Measurements from ENCODE around the gene ARNT2. TPM values are rescaled to one million over a fixed set of nuclear protein-coding genes. Genes with fewer than 3 reads are reported as not detected.
"Not testable (repeated sequence)": the region's sequence is repeated elsewhere in the genome, so short reads cannot be mapped to it uniquely, and the experiment has no call there.

ARNT2 gene
- total RNA-seq, 1 donor: 12.7 TPM

DNA sequence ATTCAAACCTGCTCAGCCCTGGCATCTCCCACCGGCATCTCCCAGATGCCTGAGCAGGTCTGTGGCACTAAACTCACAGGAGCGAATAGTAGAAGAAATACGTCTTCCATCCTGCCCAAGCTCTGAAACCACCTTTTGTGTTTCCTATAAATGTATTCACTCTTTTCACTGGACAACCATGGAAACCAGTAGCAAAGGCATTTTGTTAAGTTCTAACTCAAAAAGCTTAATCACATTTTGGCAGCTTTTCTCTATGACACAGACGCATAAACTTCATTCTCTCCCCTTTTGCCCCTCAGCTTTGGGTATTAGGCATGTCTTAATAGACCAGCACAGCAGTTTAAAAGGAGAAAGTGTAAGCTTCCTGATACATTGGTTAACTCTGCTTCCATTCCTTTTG is 24.5 kb upstream of the ARNT2 start:
- DNase-seq (ENCODE audit: low read depth): no peak
- no peak overlapping the region for H3K4me3 ChIP-seq (ENCODE audit: low read depth, low read length)
- TF ChIP-seq, protein P1, sequence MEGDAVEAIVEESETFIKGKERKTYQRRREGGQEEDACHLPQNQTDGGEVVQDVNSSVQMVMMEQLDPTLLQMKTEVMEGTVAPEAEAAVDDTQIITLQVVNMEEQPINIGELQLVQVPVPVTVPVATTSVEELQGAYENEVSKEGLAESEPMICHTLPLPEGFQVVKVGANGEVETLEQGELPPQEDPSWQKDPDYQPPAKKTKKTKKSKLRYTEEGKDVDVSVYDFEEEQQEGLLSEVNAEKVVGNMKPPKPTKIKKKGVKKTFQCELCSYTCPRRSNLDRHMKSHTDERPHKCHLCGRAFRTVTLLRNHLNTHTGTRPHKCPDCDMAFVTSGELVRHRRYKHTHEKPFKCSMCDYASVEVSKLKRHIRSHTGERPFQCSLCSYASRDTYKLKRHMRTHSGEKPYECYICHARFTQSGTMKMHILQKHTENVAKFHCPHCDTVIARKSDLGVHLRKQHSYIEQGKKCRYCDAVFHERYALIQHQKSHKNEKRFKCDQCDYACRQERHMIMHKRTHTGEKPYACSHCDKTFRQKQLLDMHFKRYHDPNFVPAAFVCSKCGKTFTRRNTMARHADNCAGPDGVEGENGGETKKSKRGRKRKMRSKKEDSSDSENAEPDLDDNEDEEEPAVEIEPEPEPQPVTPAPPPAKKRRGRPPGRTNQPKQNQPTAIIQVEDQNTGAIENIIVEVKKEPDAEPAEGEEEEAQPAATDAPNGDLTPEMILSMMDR (IDR thresholded peaks at IDR 0.05; ENCODE audit: insufficient read depth, low read length): no peak

DNA sequence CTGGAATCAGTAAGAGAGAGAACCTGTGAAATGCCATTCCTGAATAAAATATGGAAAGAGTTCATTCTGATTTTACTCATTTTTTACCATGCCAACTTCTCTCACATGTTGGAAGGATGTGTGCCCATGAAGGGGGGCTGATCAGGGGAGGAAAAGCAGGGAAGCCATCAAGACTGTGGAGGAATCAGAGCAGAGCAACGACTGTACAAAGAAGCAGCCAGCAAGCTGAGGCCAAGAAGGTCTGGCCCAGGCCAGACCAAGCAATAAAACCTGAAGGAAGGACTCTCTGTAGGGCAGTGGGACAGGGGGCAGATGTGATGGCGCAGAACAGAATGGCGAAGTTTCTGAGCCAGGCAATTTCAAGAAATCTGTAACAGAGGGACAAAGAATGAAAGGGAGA is 24.0 kb upstream of the ARNT2 start:
- TF ChIP-seq, protein P1 (IDR thresholded peaks at IDR 0.05; ENCODE audit: insufficient read depth, low read length): no peak
- H3K4me3 ChIP-seq (ENCODE audit: low read depth, low read length): no peak overlapping the region

DNA sequence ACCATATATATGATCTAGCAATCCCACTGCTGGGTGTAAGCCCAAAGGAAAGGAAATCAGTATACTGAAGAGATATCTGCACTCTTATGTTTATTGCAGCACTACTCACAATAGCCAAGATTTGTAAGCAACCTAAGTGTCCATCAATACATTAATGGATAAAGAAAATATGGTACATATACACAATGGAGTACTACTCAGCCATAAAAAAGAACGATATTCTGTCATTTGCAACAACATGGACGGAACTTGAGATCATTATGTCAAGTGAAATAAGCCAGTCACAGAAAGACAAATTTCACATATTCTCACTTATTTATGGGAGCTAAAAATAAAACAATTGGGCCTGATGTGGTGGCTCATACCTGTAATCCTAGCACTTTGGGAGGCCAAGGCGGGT is 21.9 kb upstream of the ARNT2 start:
- no peak overlapping the region for H3K4me3 ChIP-seq (ENCODE audit: low read depth, low read length)
- TF ChIP-seq, protein P1 (IDR thresholded peaks at IDR 0.05; ENCODE audit: insufficient read depth, low read length): no peak
- DNase-seq (ENCODE audit: low read depth): no peak

More for the DNA sequence above, 24.0 kb upstream of the ARNT2 start:
- DNase-seq (ENCODE audit: low read depth): no peak

DNA sequence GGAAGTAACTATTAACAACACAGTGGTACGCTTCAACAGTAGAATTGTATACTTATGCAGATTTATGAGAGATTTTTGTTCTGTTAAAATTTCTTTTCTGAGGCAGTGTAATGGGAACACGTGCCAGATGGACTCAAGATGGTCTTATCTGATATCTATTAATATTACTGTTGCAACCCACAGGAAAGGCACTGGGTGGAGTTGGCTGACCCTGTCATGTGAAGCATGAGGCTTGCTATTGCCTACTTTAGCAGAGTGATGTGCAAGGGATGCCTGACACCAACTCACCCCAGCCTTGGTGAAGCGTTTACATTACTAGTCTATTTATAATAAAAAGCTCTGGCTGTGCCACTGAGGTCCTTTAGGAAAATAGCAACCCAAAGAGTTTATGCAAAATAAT is 19.8 kb upstream of the ARNT2 start:
- peak; percentile 28 for DNase-seq (ENCODE audit: low read depth)
- no peak overlapping the region for H3K4me3 ChIP-seq (ENCODE audit: low read depth, low read length)
- TF ChIP-seq, protein P1 (IDR thresholded peaks at IDR 0.05; ENCODE audit: insufficient read depth, low read length): no peak

DNA sequence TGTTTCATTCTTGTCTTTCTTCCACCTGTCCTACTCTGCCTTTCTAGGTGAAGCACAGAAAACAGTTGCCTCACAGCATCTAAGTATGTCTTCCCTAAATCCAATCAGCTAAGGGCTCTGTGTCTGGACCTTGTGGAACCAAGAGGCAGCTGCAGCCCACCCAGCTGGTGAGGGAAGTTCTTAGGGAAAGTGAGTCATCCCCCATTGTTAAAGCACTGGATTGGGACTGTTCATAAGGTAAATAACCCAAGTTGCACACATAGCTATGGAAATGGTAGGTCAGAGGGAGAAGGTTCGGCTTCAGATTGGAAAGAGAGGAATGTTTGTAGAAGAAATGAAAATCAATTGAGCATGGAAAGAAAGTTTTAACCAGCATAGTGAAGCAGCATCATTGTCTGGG is 18.0 kb upstream of the ARNT2 start:
- TF ChIP-seq, protein P1 (IDR thresholded peaks at IDR 0.05; ENCODE audit: insufficient read depth, low read length): no peak
- no peak overlapping the region for H3K4me3 ChIP-seq (ENCODE audit: low read depth, low read length)
- DNase-seq (ENCODE audit: low read depth): no peak

DNA sequence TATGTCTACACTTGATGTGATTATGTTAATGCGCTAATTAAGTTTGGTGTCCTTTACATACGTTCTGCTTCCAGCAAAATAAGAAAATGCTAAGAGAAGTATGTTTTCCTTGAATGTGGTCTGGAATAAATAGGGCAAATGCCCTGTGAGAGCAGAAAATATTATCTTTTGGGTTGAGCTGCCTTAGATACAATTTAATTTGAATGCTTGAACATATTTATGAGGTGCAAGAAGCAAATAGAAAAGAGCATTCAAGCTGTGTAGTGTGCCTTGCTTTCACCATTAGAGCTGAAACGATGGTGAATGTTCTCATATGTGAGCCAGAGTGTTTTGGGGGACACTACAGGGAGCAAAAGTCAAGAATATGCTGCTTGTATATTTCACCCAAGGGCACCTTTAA is 15.9 kb upstream of the ARNT2 start:
- DNase-seq (ENCODE audit: low read depth): no peak
- H3K4me3 ChIP-seq (ENCODE audit: low read depth, low read length): no peak overlapping the region
- TF ChIP-seq, protein P1 (IDR thresholded peaks at IDR 0.05; ENCODE audit: insufficient read depth, low read length): no peak

DNA sequence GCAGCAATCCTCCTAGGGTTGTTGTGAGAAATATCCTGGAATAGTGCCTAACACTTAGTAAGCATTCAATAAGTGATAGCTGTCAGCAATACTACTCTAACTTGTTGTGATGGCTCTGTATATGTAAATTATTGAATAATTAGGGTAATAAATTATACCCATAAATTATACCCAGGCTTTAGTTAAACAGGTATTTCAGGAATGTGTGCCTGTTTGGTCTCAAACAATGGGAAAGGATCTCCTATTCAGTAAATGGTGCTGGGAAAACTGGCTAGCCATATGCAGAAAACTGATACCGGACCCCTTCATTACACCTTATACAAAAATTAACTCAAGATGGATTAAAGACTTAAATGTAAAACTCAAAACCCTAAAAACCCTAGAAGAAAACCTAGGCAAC is 14.8 kb upstream of the ARNT2 start:
- no peak for DNase-seq (ENCODE audit: low read depth)
- H3K4me3 ChIP-seq (ENCODE audit: low read depth, low read length): no peak overlapping the region
- TF ChIP-seq, protein P1 (IDR thresholded peaks at IDR 0.05; ENCODE audit: insufficient read depth, low read length): no peak

DNA sequence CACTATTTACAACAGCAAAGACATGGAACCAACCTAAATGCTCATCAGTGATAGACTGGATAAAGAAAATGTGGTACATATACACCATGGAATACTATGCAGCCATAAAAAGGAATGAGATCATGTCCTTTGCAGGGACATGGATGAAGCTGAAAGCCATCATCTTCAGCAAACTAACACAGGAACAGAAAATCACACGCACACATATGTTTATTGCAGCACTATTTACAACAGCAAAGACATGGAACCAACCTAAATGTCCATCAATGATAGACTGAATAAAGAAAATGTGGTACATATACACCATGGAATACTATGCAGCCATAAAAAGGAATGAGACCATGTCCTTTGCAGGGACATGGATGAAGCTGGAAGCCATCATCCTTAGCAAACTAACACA is 13.2 kb upstream of the ARNT2 start:
- DNase-seq (ENCODE audit: low read depth); H3K4me3 ChIP-seq (ENCODE audit: low read depth, low read length): not testable (repeated sequence)
